ENCODE data around the gene PLOD2.

Gene PLOD2

DNA sequence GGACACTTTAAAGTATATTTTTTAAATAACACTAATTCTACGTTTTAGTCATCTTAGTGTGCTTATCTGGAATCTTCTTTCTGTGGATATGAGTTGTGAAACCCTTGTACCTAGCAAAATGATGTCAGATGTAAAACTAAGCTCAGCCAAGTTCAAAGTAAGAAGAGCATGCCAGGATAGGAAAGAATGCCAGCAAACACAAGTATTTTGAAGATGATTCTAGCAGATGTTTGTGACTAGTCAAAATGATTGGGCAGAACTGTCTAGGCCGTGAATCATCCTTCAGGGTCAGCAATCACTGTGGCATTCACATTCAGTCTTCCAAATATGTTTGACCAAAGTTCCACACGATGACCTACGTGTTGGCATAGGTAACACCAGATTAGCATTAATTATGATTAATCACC lies 5.4 kb upstream of the PLOD2 start:
- no peak for DNase-seq (ENCODE audit: low read depth)

DNA sequence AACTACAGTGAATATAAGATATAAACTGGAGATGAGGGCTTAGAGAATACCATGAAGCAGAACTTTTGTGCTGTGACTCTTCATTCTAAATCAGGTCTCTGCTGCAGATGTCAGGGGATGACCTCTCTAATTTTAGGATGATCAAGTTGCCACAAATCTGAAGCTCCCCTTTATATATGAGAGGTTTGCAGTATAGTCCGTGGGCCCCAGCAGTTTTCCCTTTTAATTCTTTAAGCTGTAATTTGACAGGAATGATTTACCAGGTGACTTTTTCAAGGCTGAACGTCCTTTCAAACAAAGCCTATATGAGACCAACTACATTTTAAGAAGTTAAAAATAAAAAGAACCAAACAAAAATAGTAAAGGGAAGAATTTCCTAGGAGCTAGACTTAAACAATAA lies 4.9 kb upstream of the PLOD2 start:
- DNase-seq (ENCODE audit: low read depth), result no peak

DNA sequence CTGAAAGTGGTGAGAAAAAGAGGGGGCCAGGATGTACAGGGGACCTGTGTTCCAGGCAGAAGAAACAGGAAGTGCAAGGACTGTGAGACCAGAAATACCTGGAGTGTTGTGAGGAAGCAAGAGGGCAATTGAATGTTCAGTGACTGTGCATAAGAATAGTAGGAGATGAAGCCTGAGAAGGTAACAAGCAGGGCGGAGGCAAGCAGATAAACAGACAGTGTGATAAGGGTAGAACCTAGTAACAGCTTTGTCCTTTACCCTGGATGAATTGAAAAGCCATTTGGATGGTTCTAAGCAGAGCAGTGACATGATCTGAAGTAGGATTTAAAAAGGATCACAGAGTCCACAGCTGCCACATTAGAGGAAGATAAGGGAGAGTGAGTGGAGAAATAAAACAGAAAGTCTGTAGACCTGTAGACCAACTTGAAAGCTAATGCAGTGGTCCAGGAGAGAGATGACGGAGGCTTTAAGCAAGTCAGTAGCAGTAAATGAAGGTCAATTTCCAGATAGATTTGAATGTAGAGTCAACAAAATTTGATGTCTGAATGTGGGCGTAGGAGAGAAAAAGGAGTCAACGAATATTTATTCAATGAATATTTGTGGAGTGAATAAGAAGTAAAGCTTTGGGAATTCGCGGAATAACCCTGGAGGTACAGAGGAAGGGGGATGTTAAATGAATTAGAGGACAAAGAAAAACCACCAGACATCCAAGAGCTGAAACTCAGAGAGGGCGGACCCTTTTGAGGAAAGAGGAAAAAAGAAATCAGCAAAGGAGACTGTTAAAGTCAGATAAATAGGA lies 4.2 kb upstream of the PLOD2 start:
- no peak for DNase-seq (ENCODE audit: low read depth)

DNA sequence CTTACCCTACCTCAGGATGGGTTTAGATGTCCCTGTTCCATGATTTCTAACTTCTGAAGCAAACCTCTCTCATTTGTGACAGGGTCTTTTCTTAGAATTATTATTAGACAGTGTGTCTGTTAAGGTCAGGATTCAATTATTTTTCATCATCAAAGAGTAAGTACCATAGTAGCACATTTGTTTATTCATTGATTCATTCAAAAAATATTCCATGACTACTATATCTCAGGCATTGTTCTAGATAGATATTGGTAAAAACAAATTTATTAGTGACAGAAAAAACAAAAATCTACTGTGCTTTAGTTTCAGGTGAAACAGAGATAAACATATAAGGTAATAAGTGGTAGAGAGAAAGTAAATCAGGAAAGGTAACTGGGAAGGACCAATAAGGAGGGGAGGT lies 3.5 kb upstream of the PLOD2 start:
- no peak for DNase-seq (ENCODE audit: low read depth)

DNA sequence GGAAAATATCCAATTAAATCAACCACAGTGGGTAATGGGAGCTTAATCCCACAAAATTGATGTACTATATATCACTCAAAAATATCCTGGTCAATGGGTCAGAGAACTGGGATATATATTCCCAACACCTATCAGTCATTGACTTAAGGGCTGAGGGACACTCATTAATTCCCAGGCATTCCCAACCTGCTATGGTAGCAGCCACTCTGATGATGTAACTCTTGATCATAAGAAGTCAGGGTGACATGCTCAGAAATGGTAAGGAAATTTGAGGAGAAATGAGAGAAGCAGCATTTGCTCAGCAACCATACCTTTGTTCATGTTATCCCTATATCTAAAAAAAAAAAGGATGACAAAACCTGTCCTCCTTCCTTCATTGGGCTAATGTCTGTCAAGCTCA lies 3.1 kb upstream of the PLOD2 start:
- no peak for DNase-seq (ENCODE audit: low read depth)

DNA sequence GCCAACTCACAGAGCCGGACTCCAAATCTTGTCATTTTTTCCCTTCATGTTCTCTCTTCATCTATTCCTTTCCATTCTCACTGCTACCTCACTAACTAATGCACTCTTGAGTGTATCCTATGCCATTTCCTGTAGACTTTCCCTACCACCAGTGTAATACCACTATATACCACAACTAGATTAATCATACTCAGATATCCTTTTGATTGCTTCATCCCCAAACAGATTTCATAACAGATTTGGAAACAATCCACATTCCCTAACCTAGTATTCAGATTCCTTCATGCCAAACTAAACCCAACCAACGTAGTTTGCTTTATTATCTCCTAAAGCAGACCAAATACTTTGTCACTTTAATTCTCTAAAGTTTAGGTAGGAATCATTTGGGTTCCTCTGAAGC lies 2.6 kb upstream of the PLOD2 start:
- peak; percentile 90 for DNase-seq (ENCODE audit: low read depth)

DNA sequence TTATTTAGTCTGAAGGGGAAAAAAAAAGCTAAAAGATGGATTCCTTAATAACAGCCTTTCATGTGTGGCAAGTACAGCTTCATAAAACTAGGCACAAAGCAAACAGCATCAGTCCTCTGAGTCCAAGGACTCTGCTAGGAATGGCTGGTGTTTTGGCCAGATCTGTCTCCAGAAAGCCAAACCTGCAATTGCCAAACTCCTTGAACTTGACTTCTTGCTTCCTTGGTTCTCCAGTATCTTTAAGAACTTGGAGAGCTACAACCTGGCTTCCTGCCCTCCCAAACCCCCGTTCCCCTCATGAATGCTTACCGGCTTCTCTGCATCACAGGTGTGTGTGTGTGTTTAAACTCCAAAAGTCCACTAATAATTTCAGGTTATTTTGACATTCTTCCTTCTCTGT lies 1.6 kb upstream of the PLOD2 start:
- no peak for DNase-seq (ENCODE audit: low read depth)

DNA sequence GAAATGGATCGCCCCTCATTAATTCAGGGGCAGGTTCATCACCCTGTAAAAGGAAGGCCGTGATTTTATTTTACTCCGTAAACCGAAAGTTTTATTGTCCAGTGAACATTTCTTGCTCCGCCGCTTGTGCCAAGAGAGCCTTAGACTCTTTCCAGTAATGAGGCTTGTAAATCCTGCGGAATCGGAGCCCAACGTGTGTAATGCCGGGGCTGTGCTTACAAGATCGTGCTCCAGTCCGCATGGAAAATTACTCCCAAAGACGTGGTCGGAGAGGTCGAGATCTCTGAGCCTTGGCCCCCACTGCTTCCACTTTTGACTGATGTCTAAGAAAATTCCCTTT lies 649 bp upstream of the PLOD2 start:
- DNase-seq (ENCODE audit: low read depth), result peak; percentile 53

DNA sequence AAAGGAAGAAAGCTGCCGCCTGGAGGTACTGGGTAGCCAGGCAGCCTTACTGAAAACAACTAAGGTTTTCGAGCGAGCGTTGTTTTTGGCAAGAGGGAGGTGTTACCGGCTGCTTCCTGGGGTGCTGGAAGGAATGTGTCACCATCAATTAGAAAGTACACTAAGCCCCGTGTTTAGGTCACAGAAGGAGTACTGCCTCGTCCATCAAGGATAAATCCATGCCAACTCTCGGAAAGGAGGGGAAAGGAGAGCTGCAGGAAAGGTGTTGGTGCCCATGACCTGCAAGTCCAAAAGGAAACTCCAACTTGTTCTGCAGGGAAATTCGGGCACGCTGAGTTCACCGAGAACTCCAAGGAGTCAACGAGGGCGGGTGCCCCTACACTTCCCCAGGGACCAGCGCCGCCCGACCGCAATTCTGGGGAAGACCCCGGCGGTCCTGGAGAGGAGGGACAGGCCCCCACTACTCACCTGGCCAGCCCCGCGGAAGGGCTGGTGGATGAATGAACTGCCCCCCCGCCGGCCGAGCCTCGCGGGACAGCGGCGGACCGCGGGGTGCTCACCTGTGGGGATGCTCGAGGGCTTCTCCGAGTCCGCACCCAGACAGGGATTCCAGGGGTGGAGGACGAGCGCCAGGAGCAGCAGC lies 542 bp downstream of the PLOD2 start:
- peak; percentile 73 for DNase-seq (ENCODE audit: low read depth)

DNA sequence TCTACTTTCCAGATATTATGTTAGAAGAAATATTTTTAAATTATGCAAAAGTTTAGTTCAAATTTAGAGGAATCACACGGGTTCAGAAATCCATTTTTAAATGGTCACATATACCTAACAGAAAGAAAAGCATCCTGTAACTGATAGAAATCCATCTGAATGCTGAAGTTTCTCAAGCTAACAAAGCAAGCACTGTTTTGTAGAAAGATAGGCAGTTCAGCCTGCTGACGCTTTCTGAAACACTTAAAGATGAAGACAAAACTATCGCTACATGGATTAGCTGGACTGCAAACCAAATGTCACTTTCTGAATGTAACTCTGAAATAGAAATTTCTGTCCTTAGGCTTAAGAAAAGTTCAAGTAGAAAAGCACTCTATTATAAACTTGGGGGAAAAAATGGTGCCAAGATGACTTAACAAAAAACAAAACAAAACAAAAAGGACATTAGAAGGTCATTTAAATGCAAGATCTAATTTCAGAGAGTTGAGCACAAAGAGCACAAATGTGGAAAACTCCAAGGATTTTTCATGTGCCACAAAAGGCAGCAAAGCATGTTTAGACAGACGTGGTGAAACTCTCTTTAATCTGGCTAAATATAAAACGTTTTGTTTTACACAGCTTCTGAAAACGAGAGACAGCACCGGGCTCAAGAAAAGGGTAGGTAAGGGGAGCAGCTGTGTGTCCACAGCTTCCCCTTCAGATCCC lies 1.2 kb downstream of the PLOD2 start:
- no peak for DNase-seq (ENCODE audit: low read depth)

DNA sequence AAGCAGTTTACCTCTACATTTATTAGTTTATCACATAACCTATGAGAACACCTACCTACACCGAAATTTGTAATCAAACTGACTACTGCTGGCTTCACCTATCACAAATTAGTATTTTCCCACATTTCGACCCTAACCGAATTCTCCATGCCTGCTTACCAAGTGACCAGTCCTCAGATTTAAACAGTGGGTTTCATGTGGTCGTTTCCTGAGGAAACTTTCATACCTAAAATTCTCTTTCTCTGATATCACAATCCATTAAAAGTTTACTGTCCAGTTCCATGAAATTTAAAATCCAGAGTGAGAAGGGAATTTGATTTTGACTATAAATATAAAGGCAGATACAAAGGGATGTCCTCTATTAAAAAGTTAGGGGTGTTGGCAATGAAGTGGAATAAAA lies 1.9 kb downstream of the PLOD2 start:
- DNase-seq (ENCODE audit: low read depth), result no peak

DNA sequence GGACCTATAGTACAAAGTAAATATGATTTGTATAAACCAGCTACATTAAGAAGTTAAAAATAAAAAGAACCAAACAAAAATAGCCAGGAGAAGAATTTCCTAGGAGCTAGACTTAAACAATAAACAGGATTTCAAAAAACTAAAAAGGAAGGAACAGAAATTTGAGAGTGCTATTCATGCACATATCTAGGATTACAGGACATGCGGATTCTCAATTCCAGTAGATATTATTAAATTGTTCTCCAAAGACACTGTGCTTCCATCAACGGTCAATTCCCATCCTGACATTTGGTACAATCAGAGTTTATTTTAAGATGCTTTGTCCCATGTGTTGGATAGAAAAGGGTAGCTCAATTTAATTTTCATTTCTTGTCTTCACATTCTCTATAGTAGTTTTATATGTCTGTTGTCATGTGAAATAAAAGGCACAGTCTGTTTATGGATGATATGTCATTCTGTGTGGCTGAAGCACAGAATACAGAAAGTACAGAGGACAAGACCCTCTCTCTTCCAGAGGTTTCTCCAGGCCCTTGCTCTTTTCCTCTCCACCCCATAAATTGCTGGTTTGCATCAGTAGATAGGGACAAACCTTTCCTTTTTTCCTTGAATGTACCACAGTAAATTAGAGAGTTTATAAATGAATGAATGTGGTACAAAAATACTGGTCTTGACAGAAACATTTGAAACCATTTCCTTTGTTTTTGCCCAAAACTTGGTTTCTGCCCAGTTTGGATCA lies 3.5 kb downstream of the PLOD2 start:
- DNase-seq (ENCODE audit: low read depth), result no peak

DNA sequence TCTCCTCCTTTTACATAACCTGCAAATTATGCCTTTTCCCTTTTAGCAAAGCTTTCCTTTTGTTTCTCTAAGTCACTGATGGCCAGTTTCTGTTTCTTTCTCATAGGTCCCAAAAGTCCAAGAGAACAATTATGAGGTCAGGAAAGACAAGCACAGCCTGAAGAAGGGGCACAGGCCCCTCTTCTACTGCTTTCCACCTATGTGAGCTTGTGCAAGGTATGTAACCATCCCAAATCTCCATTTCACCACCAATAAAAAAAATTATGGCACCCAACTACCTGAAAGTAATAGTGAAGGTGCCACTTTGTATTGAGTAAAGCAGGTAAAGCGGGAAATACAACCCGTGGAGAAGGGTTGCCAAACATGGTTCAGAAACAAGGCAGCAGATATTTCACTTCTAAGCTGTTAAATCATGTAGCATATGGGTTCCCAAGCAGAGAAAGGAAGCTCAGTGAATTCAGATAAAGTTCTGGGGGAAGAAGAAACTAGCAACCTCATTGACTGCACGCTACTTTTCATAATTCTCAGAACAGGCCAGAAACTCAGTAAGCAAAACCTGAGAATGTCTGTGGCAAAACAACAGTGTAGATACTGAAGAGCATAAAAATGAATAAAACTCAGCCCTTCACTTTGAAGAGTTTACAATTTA lies 4.2 kb downstream of the PLOD2 start:
- DNase-seq (ENCODE audit: low read depth), result no peak

DNA sequence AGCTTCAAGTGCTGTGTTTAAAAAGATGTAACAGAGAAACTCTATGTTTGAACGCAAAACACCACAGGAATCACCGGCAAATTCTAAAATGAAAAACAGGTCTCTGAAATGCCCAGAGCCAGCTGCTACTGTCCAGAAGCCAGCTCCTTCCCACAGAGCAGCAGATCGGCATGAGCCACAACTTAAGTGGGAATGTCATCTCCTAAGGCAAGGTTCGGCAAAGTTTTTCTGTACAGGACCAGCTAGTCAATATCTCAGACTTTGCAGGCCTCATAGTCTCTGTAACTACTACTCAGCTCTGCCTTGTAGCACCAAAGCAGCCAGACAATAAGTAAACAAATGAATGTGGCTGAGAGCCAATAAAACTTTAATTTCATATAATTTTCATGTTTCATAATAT lies 4.9 kb downstream of the PLOD2 start:
- no peak for DNase-seq (ENCODE audit: low read depth)

DNA sequence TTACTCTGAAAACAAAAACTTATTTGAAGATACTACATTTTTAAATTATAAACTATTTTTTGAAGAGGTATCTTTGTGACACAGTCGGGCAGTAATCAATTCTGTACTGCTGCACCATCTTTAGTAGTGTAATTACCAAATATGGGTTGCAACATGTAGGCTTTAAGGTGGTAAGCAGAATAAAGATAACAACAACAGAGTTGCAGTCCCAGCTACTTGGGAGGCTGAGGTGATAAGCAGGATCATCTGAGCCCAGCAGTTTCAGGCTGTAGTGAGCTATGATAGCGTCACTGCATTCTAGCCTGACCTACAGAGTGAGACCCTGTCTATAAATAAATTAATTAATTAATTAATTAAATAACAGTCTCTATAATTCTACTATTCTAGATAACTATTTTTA lies 6.0 kb downstream of the PLOD2 start:
- DNase-seq (ENCODE audit: low read depth), result no peak

DNA sequence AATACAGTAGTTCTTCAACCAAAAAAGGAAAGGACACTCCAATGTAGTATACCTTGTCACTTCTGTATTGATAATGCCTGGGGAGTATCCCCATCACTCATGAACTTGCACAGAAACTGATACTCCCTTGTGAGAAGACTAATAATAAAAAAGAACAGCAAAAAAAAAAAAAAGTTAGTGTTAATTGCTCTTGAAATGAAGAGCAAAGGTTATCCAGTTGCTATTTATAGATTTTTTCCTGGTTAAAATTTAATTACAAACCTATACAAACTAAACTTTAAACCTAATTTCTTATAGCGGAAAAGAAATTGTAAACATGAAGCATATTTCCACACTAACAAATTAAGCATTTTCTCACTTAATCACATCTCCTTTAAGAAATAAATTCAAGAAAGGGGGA lies 6.7 kb downstream of the PLOD2 start:
- DNase-seq (ENCODE audit: low read depth), result no peak

DNA sequence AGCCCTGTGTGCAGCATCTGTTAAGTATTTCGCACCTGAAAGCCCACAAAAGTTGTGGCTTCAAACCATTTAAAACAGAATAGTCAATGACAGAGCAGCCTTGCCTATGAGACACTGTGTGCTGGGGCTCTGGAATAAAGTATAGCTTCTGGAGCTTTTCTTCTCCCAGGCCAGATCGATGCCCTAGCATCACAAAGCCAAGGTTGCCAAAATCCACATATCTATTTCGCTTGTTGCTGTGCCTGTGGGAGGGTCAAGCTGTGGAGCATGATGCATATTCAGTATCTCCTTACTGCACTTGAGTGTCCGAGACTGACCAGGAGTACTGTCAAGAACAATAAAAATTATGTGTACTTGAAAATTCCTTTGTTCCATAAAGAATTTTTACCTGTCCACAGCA lies 7.6 kb downstream of the PLOD2 start:
- DNase-seq (ENCODE audit: low read depth), result no peak

DNA sequence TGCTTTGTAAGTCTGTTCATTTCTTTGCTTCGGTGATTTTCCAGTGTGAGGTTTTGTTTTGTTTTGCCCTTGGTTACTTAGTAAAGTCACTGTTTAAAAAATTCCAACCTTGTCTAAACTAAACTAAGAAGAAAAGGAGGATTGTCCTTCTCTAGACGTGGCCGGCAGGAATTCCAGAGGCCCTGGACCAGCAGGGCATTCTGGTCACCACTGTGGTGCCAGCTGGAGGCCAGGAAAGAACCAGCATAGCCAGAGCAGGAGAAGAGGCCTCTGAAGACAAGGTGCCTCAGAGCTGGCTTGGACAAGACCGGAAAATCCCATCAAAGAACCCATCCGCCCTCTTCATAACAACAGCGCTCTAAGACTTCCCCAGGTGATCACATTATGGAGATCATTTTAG lies 8.2 kb downstream of the PLOD2 start:
- no peak for DNase-seq (ENCODE audit: low read depth)

DNA sequence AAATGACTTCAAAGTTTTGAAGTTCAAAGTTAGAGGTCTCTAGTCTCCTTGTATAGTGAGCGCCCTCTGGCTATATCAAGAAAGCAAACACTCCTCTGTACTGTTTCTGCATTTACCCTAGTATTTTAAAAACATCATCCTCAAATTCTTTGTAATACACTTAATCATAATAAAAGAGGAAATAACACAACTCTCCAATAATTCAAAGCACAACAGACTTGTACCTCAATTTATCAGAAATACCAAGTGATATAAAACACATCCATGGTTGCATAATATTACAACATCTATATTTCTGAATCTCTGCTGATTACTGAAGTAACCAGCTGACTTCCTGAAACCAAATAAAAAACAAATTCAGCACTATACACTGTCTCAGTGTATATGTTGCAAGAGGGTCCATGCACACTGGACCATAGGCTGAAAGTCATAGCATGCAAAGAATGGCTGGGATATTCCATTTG lies 12.5 kb downstream of the PLOD2 start:
- DNase-seq (ENCODE audit: low read depth), result no peak

DNA sequence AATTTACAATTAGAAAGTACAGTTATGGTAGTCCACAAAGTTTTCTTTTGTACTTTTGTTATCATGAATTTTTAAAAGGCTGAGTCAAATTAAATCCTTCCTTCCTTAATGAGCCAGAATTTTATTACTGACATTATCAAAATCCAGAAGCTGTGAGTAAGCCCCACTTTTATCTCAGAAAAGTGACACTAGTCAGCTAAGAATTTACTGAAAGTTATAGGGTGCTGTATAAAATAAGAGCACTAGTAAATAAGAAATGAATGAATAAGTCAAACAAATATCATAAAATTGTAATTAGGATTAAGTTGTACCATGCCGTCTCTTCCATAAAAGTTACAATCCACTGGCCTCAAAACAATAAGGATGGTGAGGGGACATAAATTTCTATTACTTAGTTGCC lies 15.3 kb downstream of the PLOD2 start:
- DNase-seq (ENCODE audit: low read depth), result no peak

DNA sequence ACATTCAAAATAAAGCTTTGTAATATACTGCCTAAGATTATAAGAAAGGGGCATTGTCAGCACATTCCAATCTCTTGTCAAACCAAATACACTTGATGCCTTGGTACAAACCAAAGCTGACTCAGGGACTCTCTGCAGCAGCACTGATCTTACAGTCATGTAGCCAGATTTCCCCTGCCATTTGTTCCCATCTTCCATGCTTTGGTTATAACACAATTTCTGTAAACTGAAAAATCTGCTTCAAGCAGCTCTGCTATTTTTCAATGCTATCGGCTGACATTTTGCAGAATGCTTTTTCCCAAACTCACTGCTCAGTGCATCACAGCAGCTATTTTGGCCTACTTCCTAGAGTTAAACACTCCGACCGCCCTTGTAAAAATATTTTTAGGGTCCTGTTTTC lies 18.2 kb downstream of the PLOD2 start:
- DNase-seq (ENCODE audit: low read depth), result no peak

DNA sequence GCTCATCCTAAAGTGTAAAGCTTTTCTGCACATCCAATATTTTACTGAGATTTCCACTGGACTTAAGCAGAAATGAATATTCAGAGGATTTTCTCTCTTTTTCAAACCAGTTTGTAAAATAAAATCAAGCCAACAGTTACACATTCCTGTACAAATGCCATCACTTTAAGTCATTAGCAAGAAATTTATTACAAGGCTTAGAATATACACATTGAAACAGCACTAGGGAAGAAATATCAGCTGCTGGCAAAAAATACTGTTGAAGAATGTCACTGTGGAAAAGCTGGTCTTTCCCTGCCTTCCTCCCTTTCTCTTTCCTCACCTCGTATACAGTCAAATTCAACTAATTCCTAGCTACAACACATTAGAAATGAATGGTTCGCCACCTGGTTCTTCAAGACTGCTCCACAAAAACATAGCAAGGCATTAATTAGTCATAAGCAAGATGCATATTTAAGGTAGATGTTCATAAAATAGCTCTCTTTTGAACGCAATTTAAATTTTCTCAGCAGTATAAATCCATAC lies 21.3 kb downstream of the PLOD2 start:
- DNase-seq (ENCODE audit: low read depth), result no peak
